DOHH2 (cell line): Measurements from ENCODE around the gene RAB8B.

ENCODE experiments used
- H3F3A ChIP-seq: fragments of 200-600 bp; sonication (generic), shearing (Covaris generic); 2 replicates; pipeline ENCODE4 v1.6.0; 2016; ENCODE audit warnings: antibody characterized with exemption, mild to moderate bottlenecking; ENCODE audit not compliant: control insufficient read depth, insufficient read depth
- H3K27ac ChIP-seq: fragments of 200-600 bp; sonication (generic); 2 replicates; pipeline ENCODE4 v1.5.1; 2014; ENCODE audit warnings: low read depth, mild to moderate bottlenecking, low read length, moderate library complexity
- H3K27me3 ChIP-seq: fragments of 200-600 bp; sonication (generic); 2 replicates; pipeline ENCODE4 v1.6.1; 2014; ENCODE audit warnings: mild to moderate bottlenecking, low read length, mixed read lengths; ENCODE audit not compliant: control insufficient read depth
- H3K36me3 ChIP-seq: fragments of 200-600 bp; sonication (generic); 2 replicates; pipeline ENCODE4 v1.6.1; 2014; ENCODE audit warnings: mild to moderate bottlenecking, low read length, moderate library complexity, mixed read lengths; ENCODE audit not compliant: control insufficient read depth
- H3K4me1 ChIP-seq: fragments of 200-600 bp; sonication (generic); 2 replicates; pipeline ENCODE4 v1.6.1; 2014; ENCODE audit warnings: mild to moderate bottlenecking, low read length, mixed read lengths; ENCODE audit not compliant: control insufficient read depth
- H3K4me2 ChIP-seq: fragments of 200-600 bp; sonication (generic); 2 replicates; pipeline ENCODE4 v1.6.0; 2014; ENCODE audit warnings: mild to moderate bottlenecking, low read length, moderate library complexity
- H3K4me3 ChIP-seq: fragments of 200-600 bp; sonication (generic); 2 replicates; pipeline ENCODE4 v1.5.1; 2014; ENCODE audit warnings: mild to moderate bottlenecking, low read length, mixed read lengths
- H3K79me2 ChIP-seq: fragments of 200-600 bp; sonication (generic); 2 replicates; pipeline ENCODE4 v1.6.1; 2014; ENCODE audit warnings: mild to moderate bottlenecking, low read length, mixed read lengths; ENCODE audit not compliant: control insufficient read depth
- H3K9me2 ChIP-seq: fragments of 200-600 bp; sonication (generic); replicated peaks from 2 replicates; pipeline ENCODE4 v1.6.1; 2014; ENCODE audit warnings: mild to moderate bottlenecking, low read length, mixed read lengths; ENCODE audit not compliant: control insufficient read depth
- H3K9me3 ChIP-seq: fragments of 200-600 bp; sonication (generic); 2 replicates; pipeline ENCODE4 v1.6.1; 2014; ENCODE audit warnings: antibody characterized with exemption, low read length, mixed read lengths; ENCODE audit not compliant: control insufficient read depth, insufficient read depth
- H4K20me1 ChIP-seq: fragments of 200-600 bp; sonication (generic); 2 replicates; pipeline ENCODE4 v1.6.0; 2014; ENCODE audit warnings: low read depth, mild to moderate bottlenecking, antibody characterized with exemption, low read length, moderate library complexity; ENCODE audit not compliant: control insufficient read depth, insufficient read depth
- EZH2phosphoT487 ChIP-seq: fragments of 200-600 bp; sonication (generic); IDR thresholded peaks from 2 replicates; pipeline ENCODE4 v1.6.1; 2017; ENCODE audit warnings: borderline replicate concordance, mild to moderate bottlenecking, antibody characterized with exemption, low read length, moderate library complexity, mixed read lengths
- TF ChIP-seq, protein P1 (sequence below): fragments of 200-600 bp; sonication (generic); IDR thresholded peaks from one replicate; pipeline ENCODE4 v1.5.1; 2014; ENCODE audit warnings: antibody characterized with exemption, mild to moderate bottlenecking, low read depth, low read length; ENCODE audit not compliant: poor library complexity, severe bottlenecking

The RAB8B gene

DNA sequence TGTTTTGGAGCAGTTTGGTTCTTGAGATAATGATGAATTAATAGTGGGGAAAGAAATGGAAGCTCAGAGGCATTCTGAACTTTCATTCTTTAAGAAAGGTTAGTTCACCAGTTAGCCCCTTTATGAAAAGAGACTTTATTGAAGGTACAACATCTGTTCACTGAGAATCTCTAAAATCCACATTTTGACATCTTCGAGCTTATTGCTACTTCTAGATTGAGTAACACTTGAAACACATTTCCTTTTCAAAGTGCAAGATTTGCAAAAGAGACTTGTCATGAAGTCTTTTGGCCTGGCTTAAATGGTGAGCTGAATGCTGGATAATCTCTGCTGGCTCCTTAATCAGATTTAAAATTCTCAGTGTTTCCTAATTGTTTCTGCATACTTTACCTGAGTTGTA lies 42.3 kb downstream of the RAB8B start:
- H3K9me2 ChIP-seq: no peaks in the 10 kb centered on the region
- no peak overlapping the region for H3K4me2 ChIP-seq
- no peaks in the 10 kb centered on the region for H3K27me3 ChIP-seq
- no peaks in the 10 kb centered on the region for H4K20me1 ChIP-seq
- TF ChIP-seq, protein P1, sequence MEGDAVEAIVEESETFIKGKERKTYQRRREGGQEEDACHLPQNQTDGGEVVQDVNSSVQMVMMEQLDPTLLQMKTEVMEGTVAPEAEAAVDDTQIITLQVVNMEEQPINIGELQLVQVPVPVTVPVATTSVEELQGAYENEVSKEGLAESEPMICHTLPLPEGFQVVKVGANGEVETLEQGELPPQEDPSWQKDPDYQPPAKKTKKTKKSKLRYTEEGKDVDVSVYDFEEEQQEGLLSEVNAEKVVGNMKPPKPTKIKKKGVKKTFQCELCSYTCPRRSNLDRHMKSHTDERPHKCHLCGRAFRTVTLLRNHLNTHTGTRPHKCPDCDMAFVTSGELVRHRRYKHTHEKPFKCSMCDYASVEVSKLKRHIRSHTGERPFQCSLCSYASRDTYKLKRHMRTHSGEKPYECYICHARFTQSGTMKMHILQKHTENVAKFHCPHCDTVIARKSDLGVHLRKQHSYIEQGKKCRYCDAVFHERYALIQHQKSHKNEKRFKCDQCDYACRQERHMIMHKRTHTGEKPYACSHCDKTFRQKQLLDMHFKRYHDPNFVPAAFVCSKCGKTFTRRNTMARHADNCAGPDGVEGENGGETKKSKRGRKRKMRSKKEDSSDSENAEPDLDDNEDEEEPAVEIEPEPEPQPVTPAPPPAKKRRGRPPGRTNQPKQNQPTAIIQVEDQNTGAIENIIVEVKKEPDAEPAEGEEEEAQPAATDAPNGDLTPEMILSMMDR: no peak
- TF ChIP-seq EZH2phosphoT487: no peak
- H3F3A ChIP-seq: peaks cover 8% of the 10 kb centered on the region; the same call in 1 of the 2 replicates
- H3K4me3 ChIP-seq: no peak overlapping the region
- no peak overlapping the region for H3K27ac ChIP-seq
- H3K79me2 ChIP-seq: peaks cover 8% of the 10 kb centered on the region
- no peaks in the 10 kb centered on the region for H3K36me3 ChIP-seq
- H3K9me3 ChIP-seq: no peaks in the 10 kb centered on the region
- H3K4me1 ChIP-seq: peaks cover 25% of the 10 kb centered on the region

DNA sequence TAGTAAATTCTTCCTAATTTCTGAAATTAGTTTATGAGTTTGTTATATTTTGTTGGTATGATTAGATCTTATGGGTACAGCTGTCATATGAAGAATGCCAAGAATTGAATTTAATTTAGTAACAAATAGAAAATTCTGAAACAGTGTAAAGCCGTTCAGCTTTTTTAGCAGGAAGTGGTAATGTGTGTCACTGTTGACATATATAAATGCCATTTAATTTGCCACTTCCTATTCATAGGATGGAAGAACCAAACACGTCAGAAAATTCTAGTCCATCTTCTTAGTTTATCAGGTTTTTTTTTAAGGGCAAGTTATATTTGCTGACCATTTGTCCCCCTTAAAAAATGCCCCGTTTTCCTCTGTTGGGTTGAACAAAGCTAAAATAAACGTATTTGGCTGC lies 43.0 kb downstream of the RAB8B start:
- no peaks in the 10 kb centered on the region for H3K27me3 ChIP-seq
- H3K4me3 ChIP-seq: no peak overlapping the region
- peak overlapping the region; percentile 39 for H3K4me2 ChIP-seq
- TF ChIP-seq, protein P1: no peak
- no peak for TF ChIP-seq EZH2phosphoT487
- peaks cover 10% of the 10 kb centered on the region for H3K79me2 ChIP-seq
- peaks cover 8% of the 10 kb centered on the region; the same call in 1 of the 2 replicates for H3F3A ChIP-seq
- no peak overlapping the region for H3K27ac ChIP-seq
- H3K4me1 ChIP-seq: peaks cover 32% of the 10 kb centered on the region
- no peaks in the 10 kb centered on the region for H3K36me3 ChIP-seq
- H4K20me1 ChIP-seq: no peaks in the 10 kb centered on the region
- H3K9me3 ChIP-seq: no peaks in the 10 kb centered on the region
- H3K9me2 ChIP-seq: no peaks in the 10 kb centered on the region

GRCh38 chr15:63232943-63233342 lies 43.5 kb downstream of the RAB8B start:
- Histone ChIP-seq H3K9me3 (no peaks in the 10 kb centered on the region), H3K4me3 (no peak overlapping the region), H3K27ac (no peak overlapping the region), H3K36me3 (no peaks in the 10 kb centered on the region), H3K4me1 (peaks cover 35% of the 10 kb centered on the region), H3K79me2 (peaks cover 12% of the 10 kb centered on the region), H3K4me2 (peak overlapping the region; percentile 49), H4K20me1 (no peaks in the 10 kb centered on the region), H3K27me3 (no peaks in the 10 kb centered on the region), H3F3A (peaks cover 8% of the 10 kb centered on the region; the same call in 1 of the 2 replicates), H3K9me2 (no peaks in the 10 kb centered on the region)
- TF ChIP-seq EZH2phosphoT487: no peak
- TF ChIP-seq, protein P1: no peak
